ENCODE data around the gene NOL3.

DNA sequence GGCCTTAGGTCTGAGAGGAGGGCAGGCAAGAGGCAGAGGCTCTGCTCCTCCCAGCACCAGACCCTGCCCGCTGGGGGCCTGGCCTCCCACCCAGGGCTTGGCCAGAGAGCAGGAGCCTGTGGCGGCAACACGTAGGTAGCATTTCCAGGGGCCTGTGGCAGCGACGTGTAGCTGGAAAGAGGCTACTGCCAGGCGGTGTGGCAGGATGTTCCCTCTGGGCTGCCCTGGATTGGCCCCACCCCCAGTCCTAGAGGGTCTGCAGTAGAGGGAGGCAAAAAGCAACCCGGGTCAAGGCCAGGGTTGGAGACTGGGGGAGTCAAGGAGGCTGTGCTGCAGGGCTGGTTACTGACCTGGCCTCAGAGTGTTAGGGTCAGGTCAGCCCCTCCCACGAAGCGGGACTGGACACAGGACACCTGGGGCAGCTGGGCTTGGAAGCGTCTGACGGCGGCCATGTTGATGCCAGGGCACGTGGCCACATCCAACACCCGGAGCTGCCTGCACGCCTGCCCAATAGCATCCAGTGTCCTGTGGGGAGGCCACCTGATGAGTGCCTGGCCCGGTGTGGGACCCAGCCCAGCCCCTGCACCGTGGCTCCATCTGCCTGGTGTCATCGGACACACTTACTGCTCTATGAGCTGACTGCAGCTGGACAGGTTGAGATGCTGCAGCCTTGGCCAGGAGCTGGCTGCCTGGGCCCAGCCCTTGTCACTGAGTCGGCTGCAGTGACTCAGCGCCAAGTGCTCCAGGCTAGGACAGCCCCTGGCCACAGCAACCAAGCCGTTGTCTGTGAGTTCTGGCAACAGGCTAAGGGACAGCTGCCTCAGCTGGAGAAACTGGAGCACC, 37.1 kb downstream of the NOL3 start:
- no peak for TF ChIP-seq POLR2AphosphoS5 (IDR thresholded peaks at IDR 0.05)
- no peak for TF ChIP-seq POLR2A (IDR thresholded peaks at IDR 0.05)
- TF ChIP-seq, protein P1, sequence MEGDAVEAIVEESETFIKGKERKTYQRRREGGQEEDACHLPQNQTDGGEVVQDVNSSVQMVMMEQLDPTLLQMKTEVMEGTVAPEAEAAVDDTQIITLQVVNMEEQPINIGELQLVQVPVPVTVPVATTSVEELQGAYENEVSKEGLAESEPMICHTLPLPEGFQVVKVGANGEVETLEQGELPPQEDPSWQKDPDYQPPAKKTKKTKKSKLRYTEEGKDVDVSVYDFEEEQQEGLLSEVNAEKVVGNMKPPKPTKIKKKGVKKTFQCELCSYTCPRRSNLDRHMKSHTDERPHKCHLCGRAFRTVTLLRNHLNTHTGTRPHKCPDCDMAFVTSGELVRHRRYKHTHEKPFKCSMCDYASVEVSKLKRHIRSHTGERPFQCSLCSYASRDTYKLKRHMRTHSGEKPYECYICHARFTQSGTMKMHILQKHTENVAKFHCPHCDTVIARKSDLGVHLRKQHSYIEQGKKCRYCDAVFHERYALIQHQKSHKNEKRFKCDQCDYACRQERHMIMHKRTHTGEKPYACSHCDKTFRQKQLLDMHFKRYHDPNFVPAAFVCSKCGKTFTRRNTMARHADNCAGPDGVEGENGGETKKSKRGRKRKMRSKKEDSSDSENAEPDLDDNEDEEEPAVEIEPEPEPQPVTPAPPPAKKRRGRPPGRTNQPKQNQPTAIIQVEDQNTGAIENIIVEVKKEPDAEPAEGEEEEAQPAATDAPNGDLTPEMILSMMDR (IDR thresholded peaks at IDR 0.05): no peak

Data from suprapubic skin (tissue), 4 donors.